Motor neuron (in vitro differentiated cells): ENCODE measurements around the gene WDR5. TPM values are rescaled to one million over a fixed set of nuclear protein-coding genes. Genes with fewer than 3 reads are reported as not detected.
"Not testable (repeated sequence)": the region's sequence is repeated elsewhere in the genome, so short reads cannot be mapped to it uniquely, and the experiment has no call there.

ENCODE experiments used
- ATAC-seq, 8 experiments: fragments of 200-7000 bp; cut with Tn5 transposase; replicated peaks in 6 of 8; 2 replicates each; pipeline ENCODE4 v1.8.0; 2021; ENCODE audit warnings: mild to moderate bottlenecking in 8 of 8, moderate library complexity in 8 of 8
- H3K27ac ChIP-seq, 2 donors: fragments of 250-450 bp; sonication (Bioruptor Pico); 2 replicates each; pipeline ENCODE4 v1.9.0; 2021; ENCODE audit warnings: antibody characterized with exemption in 2 of 2, mild to moderate bottlenecking in 2 of 2, moderate library complexity in 1 of 2
- H3K4me1 ChIP-seq, 2 donors: fragments of 250-450 bp; sonication (Bioruptor Pico); replicated peaks in 1 of 2; 2 replicates each; pipeline ENCODE4 v1.6.1; 2021; ENCODE audit warnings: antibody characterized with exemption in 2 of 2, mild to moderate bottlenecking in 2 of 2, moderate library complexity in 1 of 2
- H3K4me3 ChIP-seq, 5 donors: fragments of 250-450 bp; sonication (Bioruptor Pico); 2 replicates each; pipeline ENCODE4 v1.9.0; 2021; ENCODE audit warnings: antibody characterized with exemption in 5 of 5, mild to moderate bottlenecking in 5 of 5, moderate library complexity in 4 of 5
- WGBS, 10 experiments: fragments of 450-650 bp; shearing (Covaris generic); methylation state at CpG; one replicate each; pipeline ENCODE4 v1.0.0; 2022; 5-methylcytosine and 5-hydroxymethylcytosine counted together
- in situ Hi-C, 9 experiments: fragments of 400-800 bp; cut with MboI; loops; one replicate each; pipeline ENCODE4 v1.15.0; 2021; ENCODE audit warnings: low sequenced_read_pairs in 9 of 9, low pct_unique_long_range_greater_than_20kb in 2 of 9; ENCODE audit not compliant: unreplicated experiment in 9 of 9
- total RNA-seq, 8 experiments: library from RNA; unstranded; fragments of 300-600 nt; gene quantifications; 2 replicates each; pipeline versions ENCODE4 v1.2.3 to v1.2.4, GENCODE V29; 2022

WDR5 gene
- total RNA-seq, result 10 to 100 TPM; 14.8 to 33.2 (median 21.9) TPM

- peak within 1 kb of the TSS; percentile 84 to 85 for H3K27ac ChIP-seq
- H3K4me1 ChIP-seq, result peaks cover 23 to 26% of the 10 kb centered on the region in 2 donors
- 0% methylated on average over 1 to 11 of the region's 81 CpGs; no CpG with 5 or more reads in 6 of the 10 experiments for WGBS, 10 experiments
- peak; percentile 57 to 76 (median 68) for ATAC-seq
- H3K4me3 ChIP-seq, result peak within 1 kb of the TSS; percentile 64 to 96 (median 87)
- in situ Hi-C loops, result no loop called here
These were observed at the start of gene WDR5 for GRCh38 chr9:134135343-134136117. WDR5 (plus strand) TSS chr9:134136082; CDS start chr9:134139878, 3,796 bp downstream.

DNA sequence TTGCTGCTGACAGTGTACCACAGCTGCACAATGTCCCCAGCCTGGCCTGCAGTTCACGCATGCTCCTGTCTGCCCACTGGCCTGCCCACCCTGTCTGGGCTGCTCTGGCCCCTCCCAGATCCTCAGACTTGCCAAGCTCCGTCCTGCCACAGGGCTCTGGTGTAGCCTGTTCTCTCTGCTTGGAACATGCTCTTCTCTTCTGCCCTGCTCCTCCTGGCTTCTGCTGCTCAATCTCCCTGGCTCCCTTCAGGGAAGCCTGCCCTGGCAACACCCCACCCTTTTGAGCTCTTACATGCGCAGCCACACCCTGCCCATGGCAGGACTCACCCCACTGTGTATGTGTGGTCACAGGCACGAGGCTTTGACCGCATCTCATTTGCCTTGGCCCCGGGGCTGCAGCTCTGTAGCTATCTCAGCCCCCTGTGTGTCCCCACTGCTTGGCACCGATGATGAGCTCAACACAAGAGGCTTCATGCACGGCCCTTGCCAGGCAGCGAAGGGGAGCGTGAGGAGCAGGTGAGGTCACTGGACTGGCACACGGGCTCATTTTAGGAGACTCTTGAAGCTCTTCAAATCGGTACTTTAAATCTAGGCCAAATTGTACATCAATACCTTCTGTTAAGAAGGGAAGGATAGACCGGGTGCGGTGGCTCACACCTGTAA, 47.7 kb upstream of the WDR5 start:
- Histone ChIP-seq H3K4me1 (no peaks in the 10 kb centered on the region), H3K27ac (no peak overlapping the region), H3K4me3 (no peak overlapping the region)
- peak in 5 of 8 experiments; percentile 15 to 99 (median 99) for ATAC-seq
- in situ Hi-C loops, result no loop called here
- WGBS, 10 experiments, result 80 to 100% (median 100%) methylated on average over 1 to 2 of the region's 14 CpGs; no CpG with 5 or more reads in 5 of the 10 experiments

DNA sequence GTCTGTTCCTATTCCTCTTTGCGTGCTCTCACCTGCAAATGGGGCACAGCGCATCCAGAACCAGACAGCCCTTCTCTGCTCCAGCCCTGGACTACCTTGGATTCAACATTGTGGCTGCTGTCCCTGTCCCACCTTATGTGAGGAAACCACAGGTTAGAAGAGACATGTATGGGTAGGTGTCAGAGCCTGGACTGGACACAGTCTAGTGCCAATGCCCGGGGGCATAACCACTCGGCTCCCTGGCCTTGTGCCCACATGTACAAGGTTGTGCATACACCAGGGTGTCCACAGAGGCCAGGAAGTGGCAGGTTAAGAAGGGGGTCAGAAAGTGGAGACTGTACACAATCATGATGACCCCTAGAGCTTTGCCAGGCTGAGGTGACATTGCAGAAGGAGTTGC, 45.9 kb upstream of the WDR5 start:
- WGBS, 10 experiments, result 0 to 80% (median 58%) methylated on average over 1 to 3 of the region's 4 CpGs; no CpG with 5 or more reads in 6 of the 10 experiments
- Histone ChIP-seq H3K4me3 (no peak overlapping the region), H3K27ac (no peak overlapping the region), H3K4me1 (no peaks in the 10 kb centered on the region)
- ATAC-seq, result no peak
- in situ Hi-C loops, result no loop called here

GRCh38 chr9:134099123-134099761, 36.6 kb upstream of the WDR5 start:
- WGBS, 10 experiments, result 0 to 89% (median 56%) methylated on average over 1 to 8 of the region's 13 CpGs; no CpG with 5 or more reads in 1 of the 10 experiments
- H3K4me1 ChIP-seq, result no peaks in the 10 kb centered on the region
- no peak overlapping the region for H3K4me3 ChIP-seq
- no peak overlapping the region for H3K27ac ChIP-seq
- in situ Hi-C loops, result no loop called here
- ATAC-seq, result peak in 3 of 8 experiments; percentile 29 to 69 (median 67)

DNA sequence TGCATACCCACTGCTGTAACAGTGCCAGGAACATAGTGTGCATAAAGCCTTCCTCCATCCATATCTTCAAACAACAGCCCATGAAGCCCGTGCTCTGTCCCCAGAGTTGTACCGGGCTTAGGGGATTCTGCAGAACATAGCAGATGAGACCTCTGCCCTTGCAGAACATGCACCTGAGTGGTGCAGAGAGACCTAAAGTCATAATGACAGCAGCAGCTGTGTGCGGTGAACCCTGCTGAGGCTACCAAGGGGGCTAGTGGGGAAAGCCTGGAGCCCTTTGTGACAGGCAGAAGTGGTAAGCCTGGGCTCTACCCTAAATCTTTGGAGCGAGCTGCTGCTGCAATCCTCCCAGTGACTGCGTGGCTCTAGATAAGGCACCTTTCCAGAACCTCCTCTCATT, 35.8 kb upstream of the WDR5 start:
- Histone ChIP-seq H3K4me1 (no peaks in the 10 kb centered on the region), H3K4me3 (no peak overlapping the region), H3K27ac (no peak overlapping the region)
- ATAC-seq, result no peak
- in situ Hi-C loops, result no loop called here
- 40 to 100% (median 82%) methylated on average over 1 to 2 of the region's 5 CpGs; no CpG with 5 or more reads in 4 of the 10 experiments for WGBS, 10 experiments

DNA sequence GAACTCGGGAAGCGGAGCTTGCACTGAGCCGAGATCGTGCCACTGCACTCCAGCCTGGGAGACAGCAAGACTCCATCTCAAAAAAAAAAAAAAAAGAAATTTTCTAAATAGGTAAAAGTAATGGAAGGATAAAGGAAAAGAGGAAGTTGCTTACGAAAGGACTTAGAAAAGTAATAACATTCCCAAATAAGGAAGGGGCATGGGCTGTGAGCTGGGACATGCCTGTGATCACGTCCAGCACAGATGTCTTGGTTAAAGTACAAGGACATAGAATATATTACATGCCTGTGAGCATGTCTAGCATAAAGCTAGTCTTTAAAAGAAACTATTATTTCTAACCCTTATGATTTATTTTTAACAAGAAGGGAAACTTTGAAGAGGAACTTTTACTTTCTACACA, 34.7 kb upstream of the WDR5 start:
- in situ Hi-C loops, H3K4me1 ChIP-seq, H3K27ac ChIP-seq, ATAC-seq, H3K4me3 ChIP-seq: not testable (repeated sequence)
- WGBS, 10 experiments, result 0 to 100% (median 73%) methylated on average over 1 to 6 of the region's 6 CpGs

DNA sequence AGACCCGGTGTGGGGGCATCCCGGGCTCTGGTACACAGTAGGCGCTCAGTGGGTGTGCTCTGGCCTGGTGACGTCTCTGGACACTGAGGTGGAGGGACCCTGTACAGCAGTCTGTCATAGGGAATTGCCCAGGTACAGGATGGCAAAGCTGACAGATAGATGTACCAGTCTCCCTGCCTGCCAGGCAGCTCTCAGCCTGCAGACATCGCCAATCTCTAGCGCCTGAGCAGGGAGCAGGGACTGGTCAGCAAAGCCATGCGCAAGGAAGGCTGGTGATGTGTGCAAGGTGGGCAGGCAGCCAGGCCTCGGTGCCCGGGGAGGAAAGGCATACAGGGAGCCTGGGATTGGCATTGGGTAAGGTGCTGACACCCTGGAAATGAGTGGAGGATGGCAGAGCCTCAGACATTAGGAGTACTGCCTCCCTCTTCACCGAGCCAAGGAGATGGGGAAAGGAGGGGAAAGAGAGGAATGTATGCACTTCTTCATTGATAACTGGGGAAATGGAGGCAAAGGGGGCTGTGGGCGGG, 34.2 kb upstream of the WDR5 start:
- in situ Hi-C loops, result no loop called here
- whole genome bisulfite sequencing, 10 experiments, result 20 to 70% (median 62%) methylated on average over 1 to 9 of the region's 11 CpGs; no CpG with 5 or more reads in 6 of the 10 experiments
- Histone ChIP-seq H3K27ac (no peak overlapping the region), H3K4me3 (no peak overlapping the region), H3K4me1 (no peaks in the 10 kb centered on the region)
- ATAC-seq, result no peak

GRCh38 chr9:134103391-134103998, 32.4 kb upstream of the WDR5 start:
- WGBS, 10 experiments, result 22 to 85% (median 59%) methylated on average over 1 to 5 of the region's 5 CpGs; no CpG with 5 or more reads in 1 of the 10 experiments
- ATAC-seq, result no peak
- Histone ChIP-seq H3K27ac (no peak overlapping the region), H3K4me1 (no peaks in the 10 kb centered on the region), H3K4me3 (no peak overlapping the region)
- in situ Hi-C loops, result no loop called here

GRCh38 chr9:134111064-134111463, 24.8 kb upstream of the WDR5 start:
- Histone ChIP-seq H3K27ac (no peak overlapping the region), H3K4me3 (no peak overlapping the region), H3K4me1 (no peaks in the 10 kb centered on the region)
- peak in 1 of 8 experiments; percentile 92 for ATAC-seq
- in situ Hi-C loops, result no loop called here
- whole genome bisulfite sequencing, 10 experiments, result 31 to 85% (median 78%) methylated on average over 2 to 8 of the region's 9 CpGs; no CpG with 5 or more reads in 1 of the 10 experiments

- no peak overlapping the region for H3K4me3 ChIP-seq
- H3K27ac ChIP-seq, result no peak overlapping the region
- in situ Hi-C loops, result no loop called here
- no peaks in the 10 kb centered on the region for H3K4me1 ChIP-seq
- 58 to 100% (median 81%) methylated on average over 2 to 6 of the region's 6 CpGs for WGBS, 10 experiments
- ATAC-seq, result no peak
These were observed 23.3 kb upstream of the WDR5 start for GRCh38 chr9:134112561-134112960.

DNA sequence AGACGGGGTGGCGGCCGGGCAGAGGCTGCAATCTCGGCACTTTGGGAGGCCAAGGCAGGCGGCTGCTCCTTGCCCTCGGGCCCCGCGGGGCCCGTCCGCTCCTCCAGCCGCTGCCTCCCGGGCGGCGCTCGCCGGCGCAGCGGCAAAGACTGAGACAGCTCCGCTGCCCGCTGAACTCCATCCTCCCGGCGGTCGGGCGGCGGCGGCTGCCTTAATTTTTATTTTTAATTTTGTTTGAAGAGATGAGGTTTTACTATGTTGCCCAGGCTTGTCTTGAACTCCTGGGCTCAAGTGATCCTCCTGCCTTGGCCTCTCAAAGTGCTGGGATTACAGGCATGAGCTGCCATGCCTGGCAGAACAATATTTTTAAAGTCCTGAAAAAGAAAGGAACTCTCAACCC, 16.9 kb upstream of the WDR5 start:
- H3K4me1 ChIP-seq, in situ Hi-C loops, ATAC-seq, H3K4me3 ChIP-seq, H3K27ac ChIP-seq: not testable (repeated sequence)
- 100% methylated on average over 1 to 7 of the region's 26 CpGs; no CpG with 5 or more reads in 7 of the 10 experiments for WGBS, 10 experiments

DNA sequence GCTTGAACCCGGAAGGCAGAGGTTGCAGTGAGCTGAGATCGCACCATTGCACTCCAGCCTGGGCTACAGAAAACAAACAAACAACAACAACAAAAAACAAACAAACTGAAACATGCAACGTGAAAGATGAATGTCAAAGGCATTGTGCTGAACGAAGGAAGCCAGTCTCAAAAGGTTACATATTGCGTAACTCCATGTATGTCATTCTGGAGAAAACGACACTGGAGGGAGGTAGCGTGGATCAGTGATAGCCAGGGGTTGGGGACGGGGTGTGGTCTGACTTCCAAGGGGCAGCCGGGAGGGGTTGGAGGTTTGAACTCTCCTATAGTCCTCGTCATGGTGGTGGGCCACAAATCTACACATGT, 12.1 kb upstream of the WDR5 start:
- 0 to 100% (median 73%) methylated on average over 1 to 3 of the region's 10 CpGs; no CpG with 5 or more reads in 2 of the 10 experiments for WGBS, 10 experiments
- Histone ChIP-seq H3K4me3 (no peak overlapping the region), H3K27ac (no peak overlapping the region), H3K4me1 (peaks cover 0 to 1% of the 10 kb centered on the region in 2 donors)
- ATAC-seq, result no peak
- in situ Hi-C loops, result no loop called here
